Measurements from ENCODE around the gene C12orf42.

Gene C12orf42

GRCh38 chr12:103379670-103380069, 116.1 kb downstream of the C12orf42 start:
- Histone ChIP-seq H3K9ac (ENCODE audit: low read length) (no peak overlapping the region), H3K4me3 (ENCODE audit: insufficient read depth, low read length, poor library complexity, severe bottlenecking) (no peak overlapping the region), H3K4me2 (ENCODE audit: low read depth, low read length, poor library complexity, severe bottlenecking) (no peak overlapping the region), H2AFZ (ENCODE audit: low read depth, low read length, severe bottlenecking) (no peak overlapping the region), H3K27me3 (ENCODE audit: low read length) (no peaks in the 10 kb centered on the region), H3K79me2 (ENCODE audit: insufficient read depth, low read length) (no peaks in the 10 kb centered on the region), H3K27ac (ENCODE audit: low read depth, low read length) (no peak overlapping the region), H3F3A (ENCODE audit: insufficient read depth) (no peaks in the 10 kb centered on the region), H3K9me2 (replicated peaks; ENCODE audit: insufficient read depth, low read length) (no peaks in the 10 kb centered on the region), H4K20me1 (ENCODE audit: low read depth, low read length) (no peaks in the 10 kb centered on the region), H3K36me3 (ENCODE audit: low read length) (no peaks in the 10 kb centered on the region), H3K9me3 (ENCODE audit: insufficient read depth, low read length) (no peaks in the 10 kb centered on the region)
- TF ChIP-seq EZH2phosphoT487 (conservative IDR thresholded peaks at IDR 0.05; ENCODE audit: low read length) (no peak), CTCF (IDR thresholded peaks at IDR 0.05; ENCODE audit: insufficient read depth, low read length, poor library complexity, severe bottlenecking) (no peak)

GRCh38 chr12:103373088-103373523, 122.7 kb downstream of the C12orf42 start:
- H2AFZ ChIP-seq (ENCODE audit: low read depth, low read length, severe bottlenecking): no peak overlapping the region
- TF ChIP-seq EZH2phosphoT487 (conservative IDR thresholded peaks at IDR 0.05; ENCODE audit: low read length): no peak
- TF ChIP-seq CTCF (IDR thresholded peaks at IDR 0.05; ENCODE audit: insufficient read depth, low read length, poor library complexity, severe bottlenecking): no peak
- no peaks in the 10 kb centered on the region for H3K79me2 ChIP-seq (ENCODE audit: insufficient read depth, low read length)
- no peaks in the 10 kb centered on the region for H3K27me3 ChIP-seq (ENCODE audit: low read length)
- H3K36me3 ChIP-seq (ENCODE audit: low read length): no peaks in the 10 kb centered on the region
- no peak overlapping the region for H3K9ac ChIP-seq (ENCODE audit: low read length)
- no peak overlapping the region for H3K4me3 ChIP-seq (ENCODE audit: insufficient read depth, low read length, poor library complexity, severe bottlenecking)
- H3K9me2 ChIP-seq (replicated peaks; ENCODE audit: insufficient read depth, low read length): no peaks in the 10 kb centered on the region
- no peak overlapping the region for H3K4me2 ChIP-seq (ENCODE audit: low read depth, low read length, poor library complexity, severe bottlenecking)
- no peak overlapping the region for H3K27ac ChIP-seq (ENCODE audit: low read depth, low read length)
- no peaks in the 10 kb centered on the region for H3F3A ChIP-seq (ENCODE audit: insufficient read depth)
- H4K20me1 ChIP-seq (ENCODE audit: low read depth, low read length): no peaks in the 10 kb centered on the region
- no peaks in the 10 kb centered on the region for H3K9me3 ChIP-seq (ENCODE audit: insufficient read depth, low read length)

- H3K4me3 ChIP-seq (ENCODE audit: insufficient read depth, low read length, poor library complexity, severe bottlenecking): no peak overlapping the region
- no peak overlapping the region for H3K27ac ChIP-seq (ENCODE audit: low read depth, low read length)
- H3K4me2 ChIP-seq (ENCODE audit: low read depth, low read length, poor library complexity, severe bottlenecking): no peak overlapping the region
- no peaks in the 10 kb centered on the region for H3K79me2 ChIP-seq (ENCODE audit: insufficient read depth, low read length)
- no peaks in the 10 kb centered on the region for H3K9me2 ChIP-seq (replicated peaks; ENCODE audit: insufficient read depth, low read length)
- no peaks in the 10 kb centered on the region for H3K9me3 ChIP-seq (ENCODE audit: insufficient read depth, low read length)
- H3F3A ChIP-seq (ENCODE audit: insufficient read depth): no peaks in the 10 kb centered on the region
- no peak overlapping the region for H3K9ac ChIP-seq (ENCODE audit: low read length)
- no peaks in the 10 kb centered on the region for H4K20me1 ChIP-seq (ENCODE audit: low read depth, low read length)
- no peaks in the 10 kb centered on the region for H3K36me3 ChIP-seq (ENCODE audit: low read length)
- no peaks in the 10 kb centered on the region for H3K27me3 ChIP-seq (ENCODE audit: low read length)
- TF ChIP-seq EZH2phosphoT487 (conservative IDR thresholded peaks at IDR 0.05; ENCODE audit: low read length): no peak
- no peak for TF ChIP-seq CTCF (IDR thresholded peaks at IDR 0.05; ENCODE audit: insufficient read depth, low read length, poor library complexity, severe bottlenecking)
- H2AFZ ChIP-seq (ENCODE audit: low read depth, low read length, severe bottlenecking): no peak overlapping the region
Observed at GRCh38 chr12:103369929-103370328, 125.8 kb downstream of the C12orf42 start.
